Activated T-cell treated with anti-CD3 and anti-CD28 coated beads for 48 hours (primary cell): ENCODE data around the gene NCOR1.
"Not testable (repeated sequence)": the region's sequence is repeated elsewhere in the genome, so short reads cannot be mapped to it uniquely, and the experiment has no call there.

Experiments used
- DNase-seq: peaks from one replicate; pipeline ENCODE4 v3.0.0-alpha.2; 2020; ENCODE audit warnings: low read depth

NCOR1 gene

DNA sequence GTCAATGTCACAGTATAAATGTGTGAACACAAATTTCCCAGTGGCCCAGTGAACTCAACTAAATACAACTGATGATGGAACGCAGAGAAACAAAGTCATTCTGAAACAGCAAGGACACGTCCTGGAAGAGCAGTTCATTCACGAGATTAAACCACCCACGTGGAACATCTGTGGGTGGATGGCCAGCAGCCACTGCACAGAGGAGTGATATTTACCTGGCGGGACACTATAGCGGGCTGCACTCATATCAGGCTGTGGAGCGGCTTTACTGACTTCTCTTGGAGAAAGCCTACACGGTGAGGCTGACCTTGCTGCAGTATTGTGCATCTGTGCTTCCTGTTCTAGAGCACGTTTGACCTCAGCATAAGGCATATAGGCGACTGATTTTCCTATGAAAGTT is 128.4 kb downstream of the NCOR1 start:
- DNase-seq, result no peak

GRCh38 chr17:16085066-16085699 is 130.2 kb downstream of the NCOR1 start:
- no peak for DNase-seq

DNA sequence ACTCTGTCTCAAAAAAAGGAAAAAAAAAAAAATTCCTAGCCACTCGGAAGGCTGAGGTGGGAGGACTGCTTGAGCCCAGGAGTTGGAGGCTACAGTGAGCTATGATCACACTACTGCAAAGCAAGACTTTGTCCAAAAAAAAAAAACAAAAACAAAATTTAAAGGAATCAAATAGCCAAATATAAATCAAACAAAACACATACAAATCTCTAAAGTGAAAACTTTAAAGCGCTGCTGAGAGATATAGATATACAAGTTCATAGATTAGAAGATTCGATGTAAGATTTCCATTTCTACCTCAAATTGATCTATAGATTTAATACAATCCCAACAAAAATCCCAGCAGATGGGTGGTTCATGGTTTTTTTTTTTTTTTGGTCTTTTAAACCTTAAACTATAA is 132.1 kb downstream of the NCOR1 start:
- DNase-seq, result no peak

DNA sequence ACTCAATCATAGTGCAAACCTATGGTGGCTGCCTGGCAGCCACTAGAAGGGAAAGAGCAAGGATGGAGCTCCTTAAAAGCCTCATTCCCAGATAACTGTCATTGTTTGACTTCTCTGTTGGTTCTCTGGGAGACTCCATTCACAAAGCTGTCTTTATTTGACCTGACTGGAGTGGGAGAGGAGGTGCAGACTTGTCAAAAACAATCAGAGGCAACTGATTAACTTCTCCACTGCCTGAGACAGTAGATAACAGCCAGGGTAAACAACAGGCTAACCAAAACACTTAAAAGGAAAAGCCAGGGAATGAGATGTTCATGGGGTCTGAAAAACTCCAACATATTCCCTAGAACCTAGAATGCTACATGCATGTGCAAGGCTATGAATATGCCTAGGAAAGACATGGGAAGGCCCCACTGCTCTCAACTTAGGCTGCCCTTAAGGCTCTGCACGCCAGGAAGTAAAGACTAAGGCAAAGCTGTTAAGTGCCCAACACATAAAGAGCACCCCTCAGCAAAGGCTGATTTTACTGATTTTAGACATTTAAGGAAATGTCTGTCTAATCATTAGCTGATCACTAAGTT is 133.7 kb downstream of the NCOR1 start:
- DNase-seq, result no peak

DNA sequence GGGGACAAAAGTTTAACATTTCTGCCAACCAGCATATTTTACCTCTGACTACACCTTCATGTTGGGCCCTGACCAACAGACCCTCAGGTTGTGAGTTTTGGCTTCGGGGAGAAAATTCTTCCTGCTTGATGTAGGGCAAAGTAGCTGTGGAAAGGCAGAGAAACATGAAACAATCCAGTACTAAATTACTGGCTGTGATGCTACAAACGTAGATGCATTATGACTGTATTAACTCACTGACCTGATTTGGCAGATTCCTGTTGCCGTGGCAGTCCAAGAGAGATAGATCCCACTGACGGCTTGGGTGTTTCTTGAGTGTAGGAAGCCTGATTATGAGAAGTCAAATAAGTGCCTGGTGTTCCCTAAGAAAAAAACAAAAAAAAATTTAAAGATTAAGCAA is 135.0 kb downstream of the NCOR1 start:
- no peak for DNase-seq

DNA sequence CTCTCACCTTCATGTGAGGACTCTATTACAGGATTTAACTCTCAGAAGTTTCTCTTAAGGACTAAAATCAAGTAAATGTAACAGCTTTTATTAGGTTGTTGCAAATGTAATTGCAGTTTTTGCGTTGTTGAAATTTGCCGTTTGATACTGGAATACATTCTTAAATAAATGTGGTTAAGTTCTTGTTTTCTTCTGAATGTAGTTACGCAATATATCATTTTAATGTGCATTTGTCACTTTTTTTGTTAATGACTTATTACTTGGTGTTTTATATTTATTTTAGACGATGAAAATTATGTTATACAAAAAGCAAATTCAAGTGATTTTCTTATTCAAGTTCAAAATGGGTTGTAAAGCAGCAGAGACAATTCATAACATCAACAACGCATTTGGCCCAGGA is 139.4 kb downstream of the NCOR1 start:
- no peak for DNase-seq

GRCh38 chr17:16074423-16074822 is 140.9 kb downstream of the NCOR1 start:
- DNase-seq, result no peak

DNA sequence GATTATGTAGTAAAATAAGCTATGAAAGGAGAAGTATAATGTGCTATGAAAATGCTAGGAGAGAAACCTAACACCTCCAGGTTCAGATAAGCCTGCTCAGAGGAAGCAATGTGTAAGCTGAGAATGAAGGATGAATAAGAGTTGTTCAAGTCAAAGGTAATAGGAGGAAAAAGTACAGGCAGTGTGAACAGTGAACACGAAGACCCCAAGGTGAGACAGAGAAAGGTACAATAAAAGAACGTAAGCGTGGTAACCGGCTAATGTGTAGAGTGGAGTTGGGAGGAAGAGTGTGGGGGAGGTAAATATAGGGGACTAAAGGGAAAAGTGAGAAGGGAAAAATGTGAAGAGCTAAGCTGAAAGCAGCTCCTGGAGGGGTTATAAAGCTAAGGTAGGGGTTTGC is 141.5 kb downstream of the NCOR1 start:
- no peak for DNase-seq

- DNase-seq, result no peak
Measured at GRCh38 chr17:16072031-16072430, 143.3 kb downstream of the NCOR1 start.

- no peak for DNase-seq
Measured at GRCh38 chr17:16068323-16068722, 147.0 kb downstream of the NCOR1 start.

DNA sequence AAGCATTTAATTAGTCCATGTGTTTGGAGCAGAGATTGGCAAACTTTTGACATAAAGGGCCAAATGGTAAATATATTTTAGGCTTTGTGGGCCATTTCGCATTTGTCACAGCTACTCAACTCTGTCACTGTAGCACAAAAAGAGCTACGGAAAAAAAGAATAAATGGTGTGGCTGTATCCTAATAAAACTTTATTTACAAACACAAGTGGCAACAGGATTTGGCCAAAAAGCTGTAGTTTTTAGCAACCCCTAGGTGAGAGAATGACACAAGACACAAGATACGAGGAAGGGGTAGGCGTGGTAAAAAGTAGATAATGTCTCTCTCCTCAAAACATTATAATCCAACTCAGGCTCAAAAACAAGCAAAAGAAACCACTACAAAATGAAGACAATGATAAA is 149.2 kb downstream of the NCOR1 start:
- no peak for DNase-seq

DNA sequence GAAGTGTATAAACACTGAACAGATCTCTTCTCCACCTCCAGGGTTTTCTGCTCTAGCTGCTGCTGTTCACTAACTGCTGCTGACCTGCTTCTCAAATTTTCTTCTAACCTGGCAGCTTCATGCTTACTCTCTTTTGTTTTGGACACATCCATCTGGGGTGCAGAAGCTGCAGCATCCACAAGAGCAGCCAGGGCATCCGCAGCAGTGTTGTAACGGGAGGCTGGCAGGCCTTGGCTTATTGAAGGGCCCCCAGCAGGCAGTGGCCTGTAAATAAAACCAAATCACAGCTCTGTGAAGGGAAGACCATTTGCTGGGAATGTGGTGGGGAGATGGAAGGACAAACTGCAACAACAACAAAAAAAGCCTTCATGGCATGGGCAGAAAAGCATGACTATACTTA is 153.7 kb downstream of the NCOR1 start:
- no peak for DNase-seq

- DNase-seq, result not testable (repeated sequence)
Measured at GRCh38 chr17:16055139-16055538, 160.2 kb downstream of the NCOR1 start.

- DNase-seq, result no peak
Measured at GRCh38 chr17:16052486-16052885, 162.8 kb downstream of the NCOR1 start.

DNA sequence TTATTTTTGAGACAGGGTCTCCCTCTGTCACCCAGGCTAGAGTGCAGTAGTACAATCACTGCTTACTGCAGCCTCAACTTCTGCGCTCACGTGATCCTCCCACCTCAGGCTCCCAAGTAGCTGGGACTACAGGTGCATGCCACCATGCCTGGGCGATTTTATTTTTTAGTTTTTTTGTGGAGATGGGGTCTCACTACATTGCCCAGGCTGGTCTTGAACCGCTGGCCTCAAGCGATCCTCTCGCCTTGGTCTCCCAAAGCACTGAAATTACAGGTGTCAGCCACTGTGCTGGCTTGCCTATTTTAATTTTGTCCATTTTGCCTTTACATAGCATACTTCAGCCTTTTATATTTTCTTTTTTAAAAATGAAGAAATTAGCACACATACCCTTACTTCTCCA is 164.5 kb downstream of the NCOR1 start:
- no peak for DNase-seq

GRCh38 chr17:16048811-16049449 is 166.4 kb downstream of the NCOR1 start:
- no peak for DNase-seq

- DNase-seq, result no peak
Measured at GRCh38 chr17:16046966-16047365, 168.4 kb downstream of the NCOR1 start.

GRCh38 chr17:16044487-16044886 is 170.8 kb downstream of the NCOR1 start:
- no peak for DNase-seq

DNA sequence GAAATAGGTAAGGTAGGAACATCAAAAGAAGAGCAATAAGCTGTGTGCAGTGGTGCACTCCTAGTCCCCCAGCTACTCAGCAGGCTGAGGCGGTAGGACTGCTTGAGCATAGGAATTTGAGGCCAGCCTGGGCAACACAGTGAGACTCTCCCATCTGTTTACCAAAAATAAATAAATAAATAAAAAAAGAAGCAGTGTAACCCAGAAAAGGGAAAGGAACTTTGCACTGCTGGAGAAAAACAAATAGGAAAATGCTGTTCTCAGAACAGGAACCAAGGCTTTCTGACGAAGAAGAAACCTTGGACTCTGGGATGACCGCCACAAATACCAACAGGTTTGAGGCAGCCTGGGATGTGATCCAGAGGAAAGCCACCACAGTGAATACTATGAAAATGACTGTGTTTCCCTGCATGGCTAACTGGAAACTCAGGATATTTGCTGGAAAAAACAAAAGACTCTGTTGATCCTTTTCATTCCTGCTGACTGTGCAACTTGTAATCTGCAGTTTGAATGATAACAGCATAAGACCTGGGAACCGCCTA is 174.6 kb downstream of the NCOR1 start:
- no peak for DNase-seq

DNA sequence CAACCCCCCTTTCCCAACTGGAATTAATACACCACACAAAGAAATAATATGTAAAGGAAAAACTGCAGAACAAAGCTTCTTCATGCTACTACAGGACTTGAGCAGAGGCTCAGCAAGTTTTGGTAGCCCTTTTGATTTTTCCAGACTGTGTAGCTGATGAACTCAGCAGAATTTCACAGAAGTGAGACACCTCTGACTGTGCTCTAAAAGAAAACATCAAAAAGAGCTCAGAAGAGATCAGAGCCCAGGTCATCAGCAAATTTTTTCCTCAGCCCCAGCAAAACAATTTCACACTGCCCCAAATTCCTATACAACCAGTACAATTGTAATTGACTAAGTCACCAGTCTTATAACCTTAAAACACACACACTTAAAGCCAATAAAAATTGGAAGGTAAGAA is 177.7 kb downstream of the NCOR1 start:
- no peak for DNase-seq

- no peak for DNase-seq
Measured at GRCh38 chr17:16036261-16036660, 179.1 kb downstream of the NCOR1 start.

- no peak for DNase-seq
Measured at GRCh38 chr17:16033729-16034349, 181.5 kb downstream of the NCOR1 start.
